NB4 (cell line): ENCODE data around the gene ZSWIM2.

Experiments used
- MYC ChIP-seq: IDR thresholded peaks from 2 replicates; pipeline ENCODE4 v1.6.1; 2011; ENCODE audit warnings: low read depth, low read length
- POLR2A ChIP-seq: IDR thresholded peaks from 2 replicates; pipeline ENCODE4 v1.6.1; 2011; ENCODE audit warnings: mild to moderate bottlenecking; ENCODE audit not compliant: insufficient read length; ENCODE audit errors: extremely low read depth
- TF ChIP-seq, protein P1 (sequence below): IDR thresholded peaks from one replicate; pipeline ENCODE4 v1.5.1; 2012; ENCODE audit warnings: low read depth, low read length
- TF ChIP-seq, protein P2 (sequence below): IDR thresholded peaks from 2 replicates; pipeline ENCODE4 v1.6.1; 2011; ENCODE audit warnings: low read depth, low read length

DNA sequence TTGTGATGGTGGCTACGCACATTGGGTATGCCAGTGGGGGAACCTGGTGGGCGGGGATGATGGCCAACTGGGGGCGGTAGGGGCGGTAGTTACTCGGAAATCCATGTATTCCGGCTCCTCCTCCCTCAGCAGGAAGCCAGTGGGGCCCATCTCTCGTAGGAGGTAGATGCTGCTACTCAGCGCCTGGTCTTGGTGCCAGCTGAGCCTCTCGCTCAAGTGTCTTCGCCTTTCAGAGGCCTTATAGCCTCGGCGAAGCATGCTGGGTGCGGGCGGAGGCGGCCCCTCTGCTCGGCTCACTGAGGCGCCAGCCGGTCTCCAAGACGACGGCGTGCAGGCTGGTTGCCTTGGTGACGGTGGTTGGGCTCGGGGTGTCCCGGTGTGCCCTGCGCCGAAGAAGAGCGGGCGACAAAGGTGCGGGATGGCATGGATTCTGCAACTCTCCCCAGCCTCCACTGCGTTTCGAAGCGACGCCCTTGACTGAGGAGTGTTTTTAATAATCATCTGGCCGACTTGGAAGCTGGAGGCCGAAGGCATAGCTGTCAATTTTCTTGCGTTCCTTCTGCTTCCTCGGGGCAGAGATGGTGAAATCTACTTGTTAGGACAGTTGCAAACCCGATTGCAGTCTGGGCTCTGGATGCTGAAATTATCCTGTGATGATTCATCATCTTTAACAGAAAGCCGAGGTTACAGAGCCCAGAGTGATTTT, at the start of gene ZSWIM2:
- TF ChIP-seq, protein P1, sequence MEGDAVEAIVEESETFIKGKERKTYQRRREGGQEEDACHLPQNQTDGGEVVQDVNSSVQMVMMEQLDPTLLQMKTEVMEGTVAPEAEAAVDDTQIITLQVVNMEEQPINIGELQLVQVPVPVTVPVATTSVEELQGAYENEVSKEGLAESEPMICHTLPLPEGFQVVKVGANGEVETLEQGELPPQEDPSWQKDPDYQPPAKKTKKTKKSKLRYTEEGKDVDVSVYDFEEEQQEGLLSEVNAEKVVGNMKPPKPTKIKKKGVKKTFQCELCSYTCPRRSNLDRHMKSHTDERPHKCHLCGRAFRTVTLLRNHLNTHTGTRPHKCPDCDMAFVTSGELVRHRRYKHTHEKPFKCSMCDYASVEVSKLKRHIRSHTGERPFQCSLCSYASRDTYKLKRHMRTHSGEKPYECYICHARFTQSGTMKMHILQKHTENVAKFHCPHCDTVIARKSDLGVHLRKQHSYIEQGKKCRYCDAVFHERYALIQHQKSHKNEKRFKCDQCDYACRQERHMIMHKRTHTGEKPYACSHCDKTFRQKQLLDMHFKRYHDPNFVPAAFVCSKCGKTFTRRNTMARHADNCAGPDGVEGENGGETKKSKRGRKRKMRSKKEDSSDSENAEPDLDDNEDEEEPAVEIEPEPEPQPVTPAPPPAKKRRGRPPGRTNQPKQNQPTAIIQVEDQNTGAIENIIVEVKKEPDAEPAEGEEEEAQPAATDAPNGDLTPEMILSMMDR, result no peak
- TF ChIP-seq, protein P2, sequence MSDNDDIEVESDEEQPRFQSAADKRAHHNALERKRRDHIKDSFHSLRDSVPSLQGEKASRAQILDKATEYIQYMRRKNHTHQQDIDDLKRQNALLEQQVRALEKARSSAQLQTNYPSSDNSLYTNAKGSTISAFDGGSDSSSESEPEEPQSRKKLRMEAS, result no peak
- no peak for TF ChIP-seq POLR2A
- no peak for TF ChIP-seq MYC
